ENCODE measurements around the gene OR4B1.

OR4B1 gene

GRCh38 chr11:48244804-48245203, 28.2 kb downstream of the OR4B1 start, which contains the start of gene OR4X2:
Gene OR4X2 (plus strand): TSS chr11:48245104. CDS start chr11:48245104, 0 bp downstream.
- DNase-seq (ENCODE audit: low read depth) = no peak
- H3K4me3 ChIP-seq (ENCODE audit: low read depth, low read length) = no peak within 1 kb of the TSS

DNA sequence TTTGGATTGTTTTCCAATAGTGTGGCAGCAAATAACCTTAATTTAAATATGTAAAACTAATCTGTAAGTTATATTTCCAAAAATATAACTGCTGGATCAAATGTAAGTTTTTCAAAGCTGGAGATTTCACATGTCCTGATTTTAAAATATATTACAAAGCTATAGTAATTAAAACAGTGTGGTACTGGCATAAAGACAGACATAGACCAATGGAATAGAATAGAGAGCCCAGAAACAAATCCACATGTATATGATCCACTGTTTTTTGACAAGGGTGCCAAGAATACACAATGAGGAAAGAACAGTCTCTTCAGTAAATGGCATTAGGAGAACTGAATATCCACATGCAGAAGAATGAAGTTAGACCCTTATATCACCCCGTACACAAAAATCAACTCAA, 32.3 kb downstream of the OR4B1 start:
- H3K4me3 ChIP-seq (ENCODE audit: low read depth, low read length) = no peak overlapping the region
- no peak for DNase-seq (ENCODE audit: low read depth)

GRCh38 chr11:48261600-48261999, 45.0 kb downstream of the OR4B1 start:
- DNase-seq (ENCODE audit: low read depth) = no peak
- H3K4me3 ChIP-seq (ENCODE audit: low read depth, low read length) = no peak overlapping the region

DNA sequence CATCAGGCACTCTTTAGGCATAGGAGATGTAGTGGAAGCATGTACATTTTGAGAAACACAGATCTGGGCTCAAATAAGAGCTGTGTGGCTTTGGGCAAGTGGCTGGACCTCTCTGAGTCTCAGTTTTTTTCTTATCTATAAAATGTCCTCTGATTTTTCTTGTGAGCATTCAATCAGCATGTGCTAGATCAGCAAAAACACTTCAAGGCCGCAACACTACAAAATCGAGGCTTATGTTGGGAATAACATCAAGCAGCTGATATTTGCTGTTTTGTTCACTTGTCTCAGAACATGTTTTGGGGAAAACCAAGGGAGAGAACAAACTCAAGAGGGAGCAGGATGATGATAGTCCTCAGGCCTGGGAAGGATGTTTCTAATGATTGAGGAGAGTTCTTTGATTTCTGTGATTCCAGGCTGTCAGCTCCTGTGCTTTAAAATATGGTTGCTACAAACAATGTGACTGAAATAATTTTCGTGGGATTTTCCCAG, 46.9 kb downstream of the OR4B1 start, which contains the start of gene OR4X1:
Gene OR4X1 (plus strand): TSS at position 439 of the 489 bp plus-strand sequence. CDS start 0 bp downstream, at position 439.
- H3K4me3 ChIP-seq (ENCODE audit: low read depth, low read length) = no peak within 1 kb of the TSS
- no peak for DNase-seq (ENCODE audit: low read depth)

Measured in skeletal muscle cell (primary cell).